Measurements from ENCODE around the gene GLB1L2. TPM values are rescaled to one million over a fixed set of nuclear protein-coding genes. Genes with fewer than 3 reads are reported as not detected.
A peak's percentile ranks its signal among the peaks of the same experiment; 100 is the strongest.

Gene GLB1L2
- total RNA-seq, 4 donors from 2014 or later: 7.1 to 13.1 (median 10.5) TPM

DNA sequence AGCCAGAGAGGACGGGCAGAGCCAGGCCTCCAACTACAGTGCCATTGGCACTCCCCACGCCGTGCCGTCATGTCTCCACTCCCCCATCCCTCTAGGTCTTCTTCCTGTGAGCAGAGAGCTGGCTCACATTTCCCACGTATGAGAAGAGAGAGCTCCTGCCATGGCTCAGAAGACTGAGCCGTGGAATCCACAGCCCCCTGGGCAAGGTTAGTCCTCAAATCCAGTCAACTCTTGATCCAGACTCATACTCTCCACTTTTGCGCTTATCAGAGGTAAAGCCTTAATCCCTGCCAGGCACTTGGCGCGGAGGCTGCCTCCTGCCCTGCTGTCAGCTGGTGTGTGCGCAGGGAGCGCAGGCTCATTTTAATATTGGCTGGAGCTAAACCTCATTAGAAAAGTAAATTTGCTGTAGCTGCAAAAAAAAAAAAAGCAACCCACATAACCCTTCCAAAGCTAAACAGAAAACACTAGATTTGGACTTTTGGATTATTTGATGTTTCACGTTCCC lies 75.6 kb downstream of the GLB1L2 start:
- TF ChIP-seq POLR2A (IDR thresholded peaks at IDR 0.05; ENCODE audit: low read depth) (no peak), POLR2AphosphoS5 (IDR thresholded peaks at IDR 0.05) (no peak), CTCF (IDR thresholded peaks at IDR 0.05) (no peak), EP300 (IDR thresholded peaks at IDR 0.05) (no peak)
- H3K27me3 ChIP-seq: peaks cover 0 to 84% (median 17%) of the 10 kb centered on the region in 4 donors
- no peak for DNase-seq (ENCODE audit: extremely low spot score)
- no peaks in the 10 kb centered on the region for H3K36me3 ChIP-seq
- H3K9me3 ChIP-seq: no peaks in the 10 kb centered on the region
- H3K4me1 ChIP-seq: peaks cover 6 to 15% (median 13%) of the 10 kb centered on the region in 4 donors
- H3K27ac ChIP-seq (replicated peaks in 1 of 4): no peak overlapping the region
- no peak overlapping the region for H3K4me3 ChIP-seq
- WGBS: 70% methylated on average over 12 of the region's 12 CpGs
- intact Hi-C loops (cut with DNase I): no loop called here

DNA sequence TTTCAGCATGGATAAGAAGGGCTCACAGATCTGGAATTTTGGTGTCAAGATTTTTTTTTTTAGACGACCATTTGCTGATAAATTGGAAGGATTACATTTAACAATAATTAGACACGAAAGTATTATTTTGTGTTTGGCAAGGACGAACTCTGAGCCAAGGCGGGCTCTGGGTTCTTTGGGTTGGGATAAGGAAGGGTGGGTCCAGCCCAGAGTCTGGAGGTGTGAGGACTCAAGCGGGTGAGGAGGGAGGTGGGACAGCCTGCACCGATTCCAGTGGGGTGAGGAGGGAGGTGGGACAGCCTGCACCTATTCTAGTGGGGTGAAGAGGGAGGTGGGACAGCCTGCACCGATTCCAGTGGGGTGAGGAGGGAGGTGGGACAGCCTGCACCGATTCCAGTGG lies 76.1 kb downstream of the GLB1L2 start:
- TF ChIP-seq CTCF (IDR thresholded peaks at IDR 0.05): no peak
- TF ChIP-seq POLR2AphosphoS5 (IDR thresholded peaks at IDR 0.05): no peak
- TF ChIP-seq POLR2A (IDR thresholded peaks at IDR 0.05; ENCODE audit: low read depth): no peak
- TF ChIP-seq EP300 (IDR thresholded peaks at IDR 0.05): no peak
- Histone ChIP-seq H3K4me1 (peaks cover 11 to 20% (median 19%) of the 10 kb centered on the region in 4 donors), H3K36me3 (no peaks in the 10 kb centered on the region), H3K9me3 (no peaks in the 10 kb centered on the region), H3K27me3 (peaks cover 0 to 85% (median 22%) of the 10 kb centered on the region in 4 donors), H3K27ac (replicated peaks in 1 of 4) (no peak overlapping the region), H3K4me3 (no peak overlapping the region)
- no peak for DNase-seq (ENCODE audit: extremely low spot score)
- intact Hi-C loops (cut with DNase I): no loop called here
- 55% methylated on average over 6 of the region's 8 CpGs for WGBS

DNA sequence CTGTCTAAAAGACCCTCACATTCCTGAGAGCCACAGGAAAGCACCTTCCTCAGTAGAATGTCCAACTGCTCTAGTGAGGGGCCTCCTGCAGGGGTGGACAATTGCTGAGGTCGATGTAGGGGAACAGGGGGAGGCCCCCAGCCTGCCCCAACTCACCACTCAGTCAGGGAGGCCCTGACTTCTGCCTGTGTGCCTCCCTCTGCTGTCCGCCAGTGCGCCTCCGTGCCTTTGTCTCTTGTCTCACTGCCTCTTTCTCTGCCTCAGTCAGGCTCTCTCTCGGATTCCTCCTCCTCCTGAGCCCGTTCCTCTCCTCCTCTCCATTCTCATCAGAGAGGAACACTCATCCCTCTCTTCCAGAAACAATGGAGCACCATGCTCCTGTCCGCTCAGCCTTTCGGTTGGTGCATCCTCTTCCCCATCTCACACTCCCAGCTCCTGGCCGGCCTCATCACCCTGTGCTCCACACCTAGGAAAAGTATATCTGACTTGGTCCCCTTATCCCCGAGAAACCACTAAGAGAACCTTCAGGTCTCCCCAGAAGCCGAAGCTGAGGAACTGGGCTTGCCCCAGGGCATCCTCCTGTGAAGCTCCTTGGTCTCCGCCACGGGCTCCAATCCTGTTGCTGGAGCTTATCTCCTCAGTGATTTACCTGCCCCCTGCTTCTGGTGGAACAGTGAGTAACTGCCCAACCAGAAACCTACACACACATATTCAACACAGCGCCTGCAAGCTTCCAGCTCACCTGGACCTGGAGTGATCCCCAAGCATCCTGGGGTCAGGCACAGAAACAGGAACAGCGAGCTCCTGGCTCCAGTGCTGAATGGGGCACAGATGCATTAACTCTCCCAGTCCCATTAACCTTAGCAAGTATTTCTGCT lies 78.0 kb downstream of the GLB1L2 start:
- H3K4me1 ChIP-seq: peaks cover 11 to 28% (median 22%) of the 10 kb centered on the region in 4 donors
- 87% methylated on average over 15 of the region's 15 CpGs for WGBS
- H3K9me3 ChIP-seq: no peaks in the 10 kb centered on the region
- H3K27ac ChIP-seq (replicated peaks in 1 of 4): no peak overlapping the region
- peaks cover 0 to 90% (median 24%) of the 10 kb centered on the region in 4 donors for H3K27me3 ChIP-seq
- DNase-seq (ENCODE audit: extremely low spot score): no peak
- no peak for TF ChIP-seq POLR2A (IDR thresholded peaks at IDR 0.05; ENCODE audit: low read depth)
- intact Hi-C loops (cut with DNase I): no loop called here
- H3K36me3 ChIP-seq: no peaks in the 10 kb centered on the region
- H3K4me3 ChIP-seq: no peak overlapping the region

GRCh38 chr11:134410766-134411165 lies 79.0 kb downstream of the GLB1L2 start:
- intact Hi-C loops (cut with DNase I): no loop called here
- WGBS: 68% methylated on average over 5 of the region's 5 CpGs
- H3K27ac ChIP-seq (replicated peaks in 1 of 4): no peak overlapping the region
- no peaks in the 10 kb centered on the region for H3K36me3 ChIP-seq
- peaks cover 0 to 90% (median 24%) of the 10 kb centered on the region in 4 donors for H3K27me3 ChIP-seq
- no peak for DNase-seq (ENCODE audit: extremely low spot score)
- TF ChIP-seq EP300 (IDR thresholded peaks at IDR 0.05) (no peak), POLR2A (IDR thresholded peaks at IDR 0.05; ENCODE audit: low read depth) (no peak), CTCF (IDR thresholded peaks at IDR 0.05) (no peak), POLR2AphosphoS5 (IDR thresholded peaks at IDR 0.05) (no peak)
- peaks cover 11 to 32% (median 22%) of the 10 kb centered on the region in 4 donors for H3K4me1 ChIP-seq
- H3K9me3 ChIP-seq: no peaks in the 10 kb centered on the region
- H3K4me3 ChIP-seq: peak overlapping the region in 1 of 4 donors; percentile 60

All from esophagus muscularis mucosa (tissue), 4 donors.